CD4-positive, CD25-positive, alpha-beta regulatory T cell (primary cell): ENCODE measurements around the gene SLC9A6. TPM values are rescaled to one million over a fixed set of nuclear protein-coding genes. Genes with fewer than 3 reads are reported as not detected.
"Not testable (repeated sequence)": the region's sequence is repeated elsewhere in the genome, so short reads cannot be mapped to it uniquely, and the experiment has no call there.

Experiments used
- ATAC-seq, 2 donors: fragments of 150-1000 bp; cut with Tn5 transposase; one replicate each; pipeline ENCODE4 v1.10.0; 2021; ENCODE audit warnings: low read depth in 2 of 2, moderate number of reproducible peaks in 2 of 2, moderate library complexity in 1 of 2
- DNase-seq, 3 donors: peaks; one replicate each; pipeline versions ENCODE4 v3.0.0 to v3.0.0-alpha.2; 2012 to 2022; ENCODE audit warnings: mixed read lengths in 1 of 3
- H3K27ac ChIP-seq: one replicate; pipeline ENCODE4 v1.7.0; 2013; ENCODE audit warnings: mild to moderate bottlenecking, low read length; ENCODE audit not compliant: insufficient read depth, poor library complexity, severe bottlenecking
- H3K27me3 ChIP-seq: one replicate; pipeline ENCODE4 v1.7.0; 2013; ENCODE audit warnings: low read length; ENCODE audit not compliant: control insufficient read depth, insufficient read depth
- H3K36me3 ChIP-seq: one replicate; pipeline ENCODE4 v1.7.0; 2013; ENCODE audit warnings: mild to moderate bottlenecking, low read length, moderate library complexity; ENCODE audit not compliant: control insufficient read depth, insufficient read depth
- H3K4me1 ChIP-seq: 2 replicates; pipeline ENCODE4 v1.7.0; 2013; ENCODE audit warnings: mild to moderate bottlenecking, low read length; ENCODE audit not compliant: insufficient read depth, control insufficient read depth, poor library complexity, severe bottlenecking
- H3K4me3 ChIP-seq: one replicate; pipeline ENCODE4 v1.7.0; 2013; ENCODE audit warnings: low read depth, mild to moderate bottlenecking, low read length, moderate library complexity
- H3K9me3 ChIP-seq, 2 experiments: 1 replicate in 1 of 2; 2 replicates in 1 of 2; pipeline ENCODE4 v1.7.0; 2013; ENCODE audit warnings: low read length in 2 of 2, mild to moderate bottlenecking in 1 of 2, moderate library complexity in 1 of 2; ENCODE audit not compliant: control insufficient read depth in 2 of 2
- H3K27ac Mint-ChIP-seq, 3 donors: one replicate each; pipeline ENCODE4 v1.8.0; 2020 to 2022; ENCODE audit warnings: mild to moderate bottlenecking in 3 of 3, mixed read lengths in 3 of 3, moderate library complexity in 2 of 3
- H3K27me3 Mint-ChIP-seq: one replicate; pipeline ENCODE4 v1.8.0; 2022; ENCODE audit warnings: mild to moderate bottlenecking, mixed read lengths
- H3K36me3 Mint-ChIP-seq: one replicate; pipeline ENCODE4 v1.8.0; 2020; ENCODE audit warnings: mixed read lengths
- H3K4me1 Mint-ChIP-seq, 4 donors: one replicate each; pipeline ENCODE4 v1.8.0; 2020 to 2022; ENCODE audit warnings: mixed read lengths in 4 of 4, mild to moderate bottlenecking in 1 of 4
- H3K4me3 Mint-ChIP-seq, 4 donors: one replicate each; pipeline ENCODE4 v1.8.0; 2020 to 2022; ENCODE audit warnings: mild to moderate bottlenecking in 4 of 4, mixed read lengths in 4 of 4, moderate library complexity in 3 of 4
- H3K9me3 Mint-ChIP-seq, 7 donors: one replicate each; pipeline ENCODE4 v1.8.0; 2020 to 2022; ENCODE audit warnings: mixed read lengths in 7 of 7, mild to moderate bottlenecking in 3 of 7, moderate library complexity in 2 of 7
- polyA plus RNA-seq, 4 donors: library from polyadenylated mRNA; unstranded; fragments of 300-500 nt; fragmentation: Illumina TruSeq; gene quantifications; one replicate each; pipeline ENCODE4 v1.2.3, GENCODE V29; 2021
- total RNA-seq: library from RNA; stranded (reverse); gene quantifications from one replicate; pipeline ENCODE4 v1.2.3, GENCODE V29; 2022

SLC9A6 gene
- total and polyA plus RNA-seq, 5 donors from 2014 or later: 17.2 to 20.0 (median 18.8) TPM

- Mint-ChIP-seq H3K36me3 (peaks cover 8% of the 10 kb centered on the region), H3K27me3 (no peaks in the 10 kb centered on the region), H3K4me3 (no peak overlapping the region), H3K9me3 (no peaks in the 10 kb centered on the region), H3K4me1 (no peaks in the 10 kb centered on the region), H3K27ac (peak overlapping the region in 1 of 3 donors; percentile 52)
- Histone ChIP-seq H3K36me3 (peaks cover 15% of the 10 kb centered on the region), H3K4me3 (no peak overlapping the region), H3K27me3 (no peaks in the 10 kb centered on the region), H3K9me3 (no peaks in the 10 kb centered on the region), H3K27ac (no peak overlapping the region), H3K4me1 (no peaks in the 10 kb centered on the region)
- no peak for ATAC-seq
- DNase-seq: no peak
Measured at GRCh38 chrX:136041254-136041812, 56.1 kb downstream of the SLC9A6 start.

- Mint-ChIP-seq H3K4me1 (no peaks in the 10 kb centered on the region), H3K36me3 (peaks cover 4% of the 10 kb centered on the region), H3K27me3 (no peaks in the 10 kb centered on the region), H3K27ac (no peak overlapping the region), H3K4me3 (no peak overlapping the region), H3K9me3 (no peaks in the 10 kb centered on the region)
- peaks cover 15% of the 10 kb centered on the region for H3K36me3 ChIP-seq
- ATAC-seq (no peak), DNase-seq (no peak)
- no peak overlapping the region for H3K4me3 ChIP-seq
- no peaks in the 10 kb centered on the region for H3K27me3 ChIP-seq
- no peak overlapping the region for H3K27ac ChIP-seq
- no peaks in the 10 kb centered on the region for H3K4me1 ChIP-seq
- H3K9me3 ChIP-seq: no peaks in the 10 kb centered on the region
Measured at GRCh38 chrX:136045008-136045407, 59.8 kb downstream of the SLC9A6 start.

GRCh38 chrX:136046295-136047015, 61.2 kb downstream of the SLC9A6 start:
- Histone ChIP-seq H3K27me3 (no peaks in the 10 kb centered on the region), H3K27ac (no peak overlapping the region), H3K4me1 (no peaks in the 10 kb centered on the region), H3K4me3 (no peak overlapping the region), H3K9me3 (no peaks in the 10 kb centered on the region), H3K36me3 (peaks cover 11% of the 10 kb centered on the region)
- Mint-ChIP-seq H3K4me3 (no peak overlapping the region), H3K27me3 (no peaks in the 10 kb centered on the region), H3K4me1 (no peaks in the 10 kb centered on the region), H3K36me3 (peaks cover 4% of the 10 kb centered on the region), H3K27ac (no peak overlapping the region), H3K9me3 (no peaks in the 10 kb centered on the region)
- DNase-seq (no peak), ATAC-seq (no peak)

- no peak overlapping the region for H3K27ac Mint-ChIP-seq
- H3K27ac ChIP-seq: no peak overlapping the region
- no peaks in the 10 kb centered on the region for H3K4me1 Mint-ChIP-seq
- DNase-seq: no peak
- no peaks in the 10 kb centered on the region for H3K27me3 ChIP-seq
- no peak overlapping the region for H3K4me3 ChIP-seq
- no peaks in the 10 kb centered on the region for H3K9me3 ChIP-seq
- no peak for ATAC-seq
- peaks cover 4% of the 10 kb centered on the region for H3K36me3 Mint-ChIP-seq
- peaks cover 11% of the 10 kb centered on the region for H3K36me3 ChIP-seq
- no peaks in the 10 kb centered on the region for H3K4me1 ChIP-seq
- no peak overlapping the region for H3K4me3 Mint-ChIP-seq
- H3K9me3 Mint-ChIP-seq: no peaks in the 10 kb centered on the region
- H3K27me3 Mint-ChIP-seq: no peaks in the 10 kb centered on the region
Measured at GRCh38 chrX:136047016-136047642, 61.9 kb downstream of the SLC9A6 start.

GRCh38 chrX:136047969-136048368, 62.7 kb downstream of the SLC9A6 start:
- H3K27me3 ChIP-seq: no peaks in the 10 kb centered on the region
- H3K4me3 ChIP-seq: no peak overlapping the region
- no peaks in the 10 kb centered on the region for H3K9me3 ChIP-seq
- ATAC-seq: no peak
- no peak overlapping the region for H3K27ac Mint-ChIP-seq
- H3K36me3 ChIP-seq: peaks cover 8% of the 10 kb centered on the region
- H3K27me3 Mint-ChIP-seq: no peaks in the 10 kb centered on the region
- no peaks in the 10 kb centered on the region for H3K4me1 ChIP-seq
- H3K27ac ChIP-seq: no peak overlapping the region
- no peak overlapping the region for H3K4me3 Mint-ChIP-seq
- no peak for DNase-seq
- H3K36me3 Mint-ChIP-seq: peaks cover 4% of the 10 kb centered on the region
- H3K9me3 Mint-ChIP-seq: no peaks in the 10 kb centered on the region
- H3K4me1 Mint-ChIP-seq: no peaks in the 10 kb centered on the region

- Histone ChIP-seq H3K27ac (no peak overlapping the region), H3K36me3 (peaks cover 8% of the 10 kb centered on the region), H3K27me3 (no peaks in the 10 kb centered on the region), H3K4me1 (no peaks in the 10 kb centered on the region), H3K9me3 (no peaks in the 10 kb centered on the region), H3K4me3 (no peak overlapping the region)
- Mint-ChIP-seq H3K27ac (no peak overlapping the region), H3K4me3 (no peak overlapping the region), H3K4me1 (no peaks in the 10 kb centered on the region), H3K27me3 (no peaks in the 10 kb centered on the region), H3K9me3 (no peaks in the 10 kb centered on the region), H3K36me3 (peaks cover 4% of the 10 kb centered on the region)
- ATAC-seq (no peak), DNase-seq (no peak)
Measured at GRCh38 chrX:136048446-136048845, 63.2 kb downstream of the SLC9A6 start.

GRCh38 chrX:136049608-136050007, 64.4 kb downstream of the SLC9A6 start:
- ATAC-seq (no peak), DNase-seq (no peak)
- Histone ChIP-seq H3K27ac (no peak overlapping the region), H3K4me1 (no peaks in the 10 kb centered on the region), H3K9me3 (no peaks in the 10 kb centered on the region), H3K4me3 (no peak overlapping the region), H3K27me3 (no peaks in the 10 kb centered on the region), H3K36me3 (peaks cover 2% of the 10 kb centered on the region)
- Mint-ChIP-seq H3K36me3 (no peaks in the 10 kb centered on the region), H3K4me3 (no peak overlapping the region), H3K4me1 (no peaks in the 10 kb centered on the region), H3K27ac (no peak overlapping the region), H3K9me3 (no peaks in the 10 kb centered on the region), H3K27me3 (no peaks in the 10 kb centered on the region)

GRCh38 chrX:136050875-136051274, 65.6 kb downstream of the SLC9A6 start:
- H3K27me3 Mint-ChIP-seq, DNase-seq, H3K27me3 ChIP-seq, H3K4me3 ChIP-seq, H3K36me3 Mint-ChIP-seq, ATAC-seq, H3K4me3 Mint-ChIP-seq, H3K9me3 Mint-ChIP-seq, H3K27ac Mint-ChIP-seq, H3K27ac ChIP-seq, H3K9me3 ChIP-seq, H3K4me1 ChIP-seq, H3K4me1 Mint-ChIP-seq, H3K36me3 ChIP-seq: not testable (repeated sequence)
